Mesothelial cell of epicardium (in vitro differentiated cells): ENCODE data around the gene CDC25C. TPM values are rescaled to one million over a fixed set of nuclear protein-coding genes. Genes with fewer than 3 reads are reported as not detected.
A peak's percentile ranks its signal among the peaks of the same experiment; 100 is the strongest.

Source experiments
- DNase-seq, 2 experiments: peaks; one replicate each; pipeline ENCODE4 v3.0.0; 2021; ENCODE audit warnings: low spot score in 2 of 2; ENCODE audit not compliant: unreplicated experiment in 2 of 2
- H3K27ac Mint-ChIP-seq: 2 replicates; pipeline ENCODE4 v1.8.0; 2021; ENCODE audit warnings: mixed read lengths
- H3K27me3 Mint-ChIP-seq: 2 replicates; pipeline ENCODE4 v1.8.0; 2021; ENCODE audit warnings: low read depth, mixed read lengths
- H3K36me3 Mint-ChIP-seq: 2 replicates; pipeline ENCODE4 v1.8.0; 2021; ENCODE audit warnings: mixed read lengths
- H3K4me1 Mint-ChIP-seq: 2 replicates; pipeline ENCODE4 v1.8.0; 2021; ENCODE audit warnings: mixed read lengths
- H3K4me3 Mint-ChIP-seq: 2 replicates; pipeline ENCODE4 v1.8.0; 2021; ENCODE audit warnings: mild to moderate bottlenecking, moderate library complexity, mixed read lengths
- H3K9me3 Mint-ChIP-seq: 2 replicates; pipeline ENCODE4 v1.8.0; 2021; ENCODE audit warnings: mixed read lengths
- CTCF ChIP-seq: fragments of 200-600 bp; sonication (generic); IDR thresholded peaks from one replicate; pipeline ENCODE4 v1.5.0; 2021; ENCODE audit warnings: antibody characterized with exemption; ENCODE audit not compliant: unreplicated experiment
- total RNA-seq: library from RNA; stranded (reverse); gene quantifications from 3 replicates; pipeline ENCODE4 v1.2.1, GENCODE V29; 2021

CDC25C gene
- total RNA-seq, 1 donor from 2014 or later: 6.7 TPM

- H3K27me3 Mint-ChIP-seq: peaks cover 46% of the 10 kb centered on the region
Observed at GRCh38 chr5:138245717-138246116, 85.9 kb downstream of the CDC25C start.

GRCh38 chr5:138243794-138244193 is 87.8 kb downstream of the CDC25C start:
- peaks cover 60% of the 10 kb centered on the region for H3K27me3 Mint-ChIP-seq

More at GRCh38 chr5:138245717-138246116, 85.9 kb downstream of the CDC25C start:
- Mint-ChIP-seq H3K9me3 (no peaks in the 10 kb centered on the region), H3K4me3 (no peak overlapping the region), H3K4me1 (peaks cover 4% of the 10 kb centered on the region), H3K27ac (no peak overlapping the region), H3K36me3 (no peaks in the 10 kb centered on the region)
- TF ChIP-seq CTCF: no peak
- DNase-seq: no peak

GRCh38 chr5:138241688-138242571 is 89.7 kb downstream of the CDC25C start:
- Mint-ChIP-seq H3K9me3 (no peaks in the 10 kb centered on the region), H3K27me3 (peaks cover 67% of the 10 kb centered on the region), H3K4me3 (peak overlapping the region; percentile 53), H3K36me3 (no peaks in the 10 kb centered on the region), H3K4me1 (peaks cover 4% of the 10 kb centered on the region), H3K27ac (no peak overlapping the region)
- TF ChIP-seq CTCF: no peak
- peak in 1 of 2 experiments; percentile 45 for DNase-seq

More at GRCh38 chr5:138243794-138244193, 87.8 kb downstream of the CDC25C start:
- Mint-ChIP-seq H3K9me3 (no peaks in the 10 kb centered on the region), H3K36me3 (no peaks in the 10 kb centered on the region), H3K4me3 (no peak overlapping the region), H3K27ac (no peak overlapping the region), H3K4me1 (peaks cover 4% of the 10 kb centered on the region)
- no peak for DNase-seq
- TF ChIP-seq CTCF: no peak

GRCh38 chr5:138240650-138241385 is 90.8 kb downstream of the CDC25C start:
- Mint-ChIP-seq H3K36me3 (no peaks in the 10 kb centered on the region), H3K4me3 (no peak overlapping the region), H3K9me3 (no peaks in the 10 kb centered on the region), H3K4me1 (peaks cover 4% of the 10 kb centered on the region), H3K27me3 (peaks cover 76% of the 10 kb centered on the region), H3K27ac (no peak overlapping the region)
- DNase-seq: no peak
- TF ChIP-seq CTCF: no peak

- peaks cover 60% of the 10 kb centered on the region for H3K27me3 Mint-ChIP-seq
- no peak overlapping the region for H3K27ac Mint-ChIP-seq
- no peak overlapping the region for H3K4me3 Mint-ChIP-seq
- TF ChIP-seq CTCF: no peak
- H3K9me3 Mint-ChIP-seq: no peaks in the 10 kb centered on the region
- DNase-seq: no peak
- no peaks in the 10 kb centered on the region for H3K36me3 Mint-ChIP-seq
- H3K4me1 Mint-ChIP-seq: peaks cover 3% of the 10 kb centered on the region
Observed at GRCh38 chr5:138238034-138238433, 93.6 kb downstream of the CDC25C start.

Other genes starting within 250 kb of the CDC25C start
- not detected in 3 replicates for gene WNT8A, start 247.8 kb downstream of the CDC25C start, total RNA-seq
- gene NME5, start 192.4 kb downstream of the CDC25C start, total RNA-seq: 2.4 to 3.4 TPM (median 2.7 TPM) in 3 replicates
- gene BRD8, start 153.2 kb downstream of the CDC25C start, total RNA-seq: 88.7 to 89.3 TPM (median 89.0 TPM) in 3 replicates
- 24.4 to 27.0 TPM (median 26.8 TPM) in 3 replicates for gene KIF20A, start 152.7 kb downstream of the CDC25C start, total RNA-seq
- gene CDC23, start 118.5 kb downstream of the CDC25C start, total RNA-seq: 37.6 to 44.1 TPM (median 39.0 TPM) in 3 replicates
- gene GFRA3, start 57.2 kb downstream of the CDC25C start, total RNA-seq: 0.27 to 0.73 TPM (median 0.43 TPM) in 3 replicates
- gene FAM53C, start 6.5 kb upstream of the CDC25C start, total RNA-seq: 52.1 to 53.6 TPM (median 52.9 TPM) in 3 replicates
- gene KDM3B, start 20.9 kb upstream of the CDC25C start, total RNA-seq: 94.0 to 96.6 TPM (median 96.1 TPM) in 3 replicates
- 14.2 to 19.7 TPM (median 15.6 TPM) in 3 replicates for gene REEP2, start 107.3 kb upstream of the CDC25C start, total RNA-seq
- gene EGR1, start 133.7 kb upstream of the CDC25C start, total RNA-seq: 701 to 737 TPM (median 733 TPM) in 3 replicates
- gene ETF1, start 211.4 kb upstream of the CDC25C start, total RNA-seq: 76.6 to 77.7 TPM (median 77.6 TPM) in 3 replicates
- 157 to 165 TPM (median 160 TPM) in 3 replicates for gene HSPA9, start 243.6 kb upstream of the CDC25C start, total RNA-seq